ENCODE results near the gene TBX2. TPM values are rescaled to one million over a fixed set of nuclear protein-coding genes. Genes with fewer than 3 reads are reported as not detected.
A peak's percentile ranks its signal among the peaks of the same experiment; 100 is the strongest.

TBX2 gene
- total and polyA plus RNA-seq, 2 of the 13 experiments (the other 11 are each of a cell fraction or from before 2014, with no cell fraction given), result 2.8 to 15.3 TPM

DNA sequence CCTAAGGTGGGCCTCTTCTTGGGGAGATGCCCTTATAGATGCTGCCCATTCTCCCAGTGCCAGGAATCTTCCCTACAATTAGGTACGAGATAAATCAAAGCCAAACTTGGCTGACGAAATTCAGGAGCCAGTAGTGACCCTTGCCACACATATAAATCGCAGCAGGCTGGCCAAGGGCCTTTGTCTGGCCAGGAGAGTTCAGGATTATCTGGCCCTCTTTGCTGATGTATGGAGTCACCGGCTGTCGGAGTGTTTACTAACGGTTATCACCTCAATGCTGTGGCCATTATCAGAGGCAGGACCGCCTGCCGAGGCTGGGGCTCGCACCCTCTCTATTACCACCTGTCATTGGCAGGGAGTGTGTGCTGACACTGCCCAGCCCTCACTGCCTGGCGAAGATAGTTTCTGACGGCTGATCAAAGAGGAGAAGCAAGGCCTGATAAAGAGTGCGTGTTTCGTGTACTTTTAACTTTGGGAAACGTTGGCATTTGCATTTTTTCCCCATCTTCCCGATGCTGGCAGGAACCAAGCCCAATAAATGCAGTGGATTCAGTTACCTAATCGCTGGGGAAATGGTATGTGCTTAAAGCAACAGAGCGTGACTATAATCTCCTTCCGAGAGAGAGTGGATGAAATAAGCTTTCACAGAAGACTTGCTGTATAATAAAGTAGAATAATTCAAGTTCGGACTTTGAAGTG, 32.8 kb upstream of the TBX2 start (continued):
- TF ChIP-seq NR2F1 (CRISPR knock-in tag; IDR thresholded peaks at IDR 0.05) (peak in 1 of 2 experiments; percentile 24; a peak in 1 of 4 replicates), NFYB (CRISPR knock-in tag; IDR thresholded peaks at IDR 0.05) (peak; percentile 62), NRL (CRISPR knock-in tag; IDR thresholded peaks at IDR 0.05; ENCODE audit: borderline replicate concordance) (peak; percentile 86; the same call in 1 of the 2 replicates), NR1H2 (CRISPR knock-in tag; IDR thresholded peaks at IDR 0.05; ENCODE audit: borderline replicate concordance, low read depth) (no peak), RAD21 (CRISPR knock-in tag; IDR thresholded peaks at IDR 0.05) (no peak; the same call in 1 of the 2 replicates), PLRG1 (conservative IDR thresholded peaks at IDR 0.05) (no peak), ASH2L (IDR thresholded peaks at IDR 0.05; ENCODE audit: insufficient read length, low read depth, low read length) (peak; percentile 36), RFXANK (CRISPR knock-in tag; IDR thresholded peaks at IDR 0.05) (no peak), SNRNP70 (IDR thresholded peaks at IDR 0.05; ENCODE audit: low read depth, low read length) (no peak), ATAD3A (CRISPR knock-in tag; IDR thresholded peaks at IDR 0.05) (no peak), EHMT2 (IDR thresholded peaks at IDR 0.05; ENCODE audit: borderline replicate concordance, low read depth, low read length) (peak; percentile 32; the same call in 1 of the 2 replicates), ZNF484 (CRISPR knock-in tag; IDR thresholded peaks at IDR 0.05; ENCODE audit: borderline replicate concordance, low read depth) (no peak), ZNF335 (CRISPR knock-in tag; IDR thresholded peaks at IDR 0.05) (no peak; the same call in 1 of the 2 replicates), ZNF83 (CRISPR knock-in tag; IDR thresholded peaks at IDR 0.05; ENCODE audit: borderline replicate concordance) (no peak; the same call in 1 of the 2 replicates), MYNN (CRISPR knock-in tag; IDR thresholded peaks at IDR 0.05; ENCODE audit: low read depth) (no peak), ZNF7 (CRISPR knock-in tag; IDR thresholded peaks at IDR 0.05) (no peak), ZSCAN25 (CRISPR knock-in tag; IDR thresholded peaks at IDR 0.05) (peak; percentile 76), SMARCE1 (IDR thresholded peaks at IDR 0.05; ENCODE audit: borderline replicate concordance) (no peak), FOXK2 (IDR thresholded peaks at IDR 0.05) (peak; percentile 25; the same call in 1 of the 2 replicates), ZFP36 (IDR thresholded peaks at IDR 0.05; ENCODE audit: borderline replicate concordance, low read depth, low read length, partially characterized antibody) (no peak), SSRP1 (CRISPR knock-in tag; IDR thresholded peaks at IDR 0.05) (peak; percentile 21; the same call in 1 of the 2 replicates), ADNP (CRISPR knock-in tag; IDR thresholded peaks at IDR 0.05) (no peak), ZNF550 (CRISPR knock-in tag; IDR thresholded peaks at IDR 0.05; ENCODE audit: borderline replicate concordance) (no peak)
- TF ChIP-seq, protein P1, sequence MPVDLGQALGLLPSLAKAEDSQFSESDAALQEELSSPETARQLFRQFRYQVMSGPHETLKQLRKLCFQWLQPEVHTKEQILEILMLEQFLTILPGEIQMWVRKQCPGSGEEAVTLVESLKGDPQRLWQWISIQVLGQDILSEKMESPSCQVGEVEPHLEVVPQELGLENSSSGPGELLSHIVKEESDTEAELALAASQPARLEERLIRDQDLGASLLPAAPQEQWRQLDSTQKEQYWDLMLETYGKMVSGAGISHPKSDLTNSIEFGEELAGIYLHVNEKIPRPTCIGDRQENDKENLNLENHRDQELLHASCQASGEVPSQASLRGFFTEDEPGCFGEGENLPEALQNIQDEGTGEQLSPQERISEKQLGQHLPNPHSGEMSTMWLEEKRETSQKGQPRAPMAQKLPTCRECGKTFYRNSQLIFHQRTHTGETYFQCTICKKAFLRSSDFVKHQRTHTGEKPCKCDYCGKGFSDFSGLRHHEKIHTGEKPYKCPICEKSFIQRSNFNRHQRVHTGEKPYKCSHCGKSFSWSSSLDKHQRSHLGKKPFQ (CRISPR knock-in tag; IDR thresholded peaks at IDR 0.05; ENCODE audit: insufficient replicate concordance), result no peak
- TF ChIP-seq, protein P2, sequence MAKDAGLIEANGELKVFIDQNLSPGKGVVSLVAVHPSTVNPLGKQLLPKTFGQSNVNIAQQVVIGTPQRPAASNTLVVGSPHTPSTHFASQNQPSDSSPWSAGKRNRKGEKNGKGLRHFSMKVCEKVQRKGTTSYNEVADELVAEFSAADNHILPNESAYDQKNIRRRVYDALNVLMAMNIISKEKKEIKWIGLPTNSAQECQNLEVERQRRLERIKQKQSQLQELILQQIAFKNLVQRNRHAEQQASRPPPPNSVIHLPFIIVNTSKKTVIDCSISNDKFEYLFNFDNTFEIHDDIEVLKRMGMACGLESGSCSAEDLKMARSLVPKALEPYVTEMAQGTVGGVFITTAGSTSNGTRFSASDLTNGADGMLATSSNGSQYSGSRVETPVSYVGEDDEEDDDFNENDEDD (CRISPR knock-in tag; IDR thresholded peaks at IDR 0.05; ENCODE audit: borderline replicate concordance), result peak; percentile 66; the same call in 1 of the 2 replicates
- TF ChIP-seq, protein P3, sequence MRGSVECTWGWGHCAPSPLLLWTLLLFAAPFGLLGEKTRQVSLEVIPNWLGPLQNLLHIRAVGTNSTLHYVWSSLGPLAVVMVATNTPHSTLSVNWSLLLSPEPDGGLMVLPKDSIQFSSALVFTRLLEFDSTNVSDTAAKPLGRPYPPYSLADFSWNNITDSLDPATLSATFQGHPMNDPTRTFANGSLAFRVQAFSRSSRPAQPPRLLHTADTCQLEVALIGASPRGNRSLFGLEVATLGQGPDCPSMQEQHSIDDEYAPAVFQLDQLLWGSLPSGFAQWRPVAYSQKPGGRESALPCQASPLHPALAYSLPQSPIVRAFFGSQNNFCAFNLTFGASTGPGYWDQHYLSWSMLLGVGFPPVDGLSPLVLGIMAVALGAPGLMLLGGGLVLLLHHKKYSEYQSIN (CRISPR knock-in tag; IDR thresholded peaks at IDR 0.05; ENCODE audit: borderline replicate concordance), result no peak
- TF ChIP-seq, protein P4, sequence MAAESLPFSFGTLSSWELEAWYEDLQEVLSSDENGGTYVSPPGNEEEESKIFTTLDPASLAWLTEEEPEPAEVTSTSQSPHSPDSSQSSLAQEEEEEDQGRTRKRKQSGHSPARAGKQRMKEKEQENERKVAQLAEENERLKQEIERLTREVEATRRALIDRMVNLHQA (CRISPR knock-in tag; IDR thresholded peaks at IDR 0.05), result no peak
